GM21717 (cell line): ENCODE results near the gene HPX.

Experiments used
- ATAC-seq: cut with Tn5 transposase; IDR thresholded peaks from one replicate; pipeline ENCODE4 v1.9.1; 2021; ENCODE audit warnings: mild to moderate bottlenecking, moderate library complexity; ENCODE audit not compliant: unreplicated experiment

Gene HPX

GRCh38 chr11:6418557-6419008, 22.2 kb downstream of the HPX start:
- ATAC-seq, result no peak

- ATAC-seq, result no peak
Observed at GRCh38 chr11:6417907-6418556, 22.8 kb downstream of the HPX start.

- no peak for ATAC-seq
Observed at GRCh38 chr11:6415797-6416196, 25.0 kb downstream of the HPX start.

GRCh38 chr11:6414874-6415328, 25.9 kb downstream of the HPX start:
- no peak for ATAC-seq

- ATAC-seq, result no peak
Observed at GRCh38 chr11:6413791-6414201, 27.0 kb downstream of the HPX start.

GRCh38 chr11:6411594-6412031, 29.2 kb downstream of the HPX start:
- no peak for ATAC-seq

- ATAC-seq, result no peak
Observed at GRCh38 chr11:6410695-6411430, 29.9 kb downstream of the HPX start.

GRCh38 chr11:6406370-6406769, 34.4 kb downstream of the HPX start:
- no peak for ATAC-seq

- no peak for ATAC-seq
Observed at GRCh38 chr11:6405846-6406245, 34.9 kb downstream of the HPX start.

GRCh38 chr11:6405052-6405667, 35.6 kb downstream of the HPX start:
- no peak for ATAC-seq

- no peak for ATAC-seq
Observed at GRCh38 chr11:6404342-6405051, 36.3 kb downstream of the HPX start.

GRCh38 chr11:6403539-6403938, 37.2 kb downstream of the HPX start:
- ATAC-seq, result no peak

- peak; percentile 92 for ATAC-seq
Observed at GRCh38 chr11:6402561-6402981, 38.2 kb downstream of the HPX start.

- peak; percentile 38 for ATAC-seq
Observed at GRCh38 chr11:6402061-6402470, 38.7 kb downstream of the HPX start.

- ATAC-seq, result no peak
Observed at GRCh38 chr11:6401464-6401863, 39.3 kb downstream of the HPX start.

- ATAC-seq, result no peak
Observed at GRCh38 chr11:6400431-6401345, 40.1 kb downstream of the HPX start.

GRCh38 chr11:6397636-6398035, 43.2 kb downstream of the HPX start:
- ATAC-seq, result no peak

- ATAC-seq, result no peak
Observed at GRCh38 chr11:6397156-6397555, 43.6 kb downstream of the HPX start.

GRCh38 chr11:6395470-6396060, 45.2 kb downstream of the HPX start:
- no peak for ATAC-seq
